Measurements from ENCODE around the gene POLR3A.

POLR3A gene

DNA sequence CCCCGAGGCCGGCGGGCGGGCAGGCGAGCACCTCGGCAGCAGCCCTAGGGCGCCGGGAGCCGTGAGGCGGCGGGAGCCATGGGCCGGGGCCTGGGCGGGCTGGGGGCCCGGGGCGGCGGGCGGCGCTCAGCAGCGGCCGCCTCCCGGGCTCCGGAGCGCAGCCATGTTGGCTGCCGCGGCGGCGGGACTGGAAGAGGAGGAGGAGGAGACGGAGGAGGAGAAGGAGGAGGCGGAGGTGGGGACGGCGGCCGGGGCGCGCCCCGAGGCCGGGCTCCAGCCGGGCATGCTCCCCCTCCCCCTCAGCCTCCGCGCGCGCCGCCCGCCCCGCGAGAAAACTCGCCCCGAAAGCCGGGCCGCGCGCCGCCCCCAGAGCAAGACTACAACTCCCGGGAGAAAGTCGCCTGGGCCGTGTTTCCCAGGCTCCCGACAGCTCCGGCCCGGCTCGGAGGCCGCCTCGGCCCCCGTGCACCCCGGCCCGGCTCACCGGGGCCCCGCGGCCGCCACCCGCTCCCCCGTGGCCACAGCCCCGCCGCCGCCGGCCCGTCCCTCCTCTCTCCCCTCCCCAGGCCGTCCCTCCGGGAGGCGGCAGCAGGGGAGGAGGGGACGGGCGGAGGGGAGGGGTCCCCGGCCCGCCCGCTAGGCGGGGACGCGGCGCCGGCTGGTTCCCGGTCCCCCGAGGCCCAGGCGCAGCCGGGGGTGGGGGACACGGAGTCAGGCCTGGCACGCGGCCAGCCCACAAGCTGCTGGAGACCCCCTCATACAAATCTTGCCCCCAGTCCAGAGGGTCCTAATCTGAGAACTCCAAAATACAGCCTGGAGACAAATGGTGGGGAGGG lies 102.5 kb downstream of the POLR3A start, which contains the start of gene DLG5:
DLG5 (minus strand) TSS at position 190 of the 836 bp plus-strand sequence. CDS start 235 bp downstream, outside the sequence.
- peak within 1 kb of the TSS; percentile 71 for H3K4me3 ChIP-seq (replicated peaks; ENCODE audit: low read depth, low read length)
- peak; percentile 55 for DNase-seq (ENCODE audit: low read depth)
- TF ChIP-seq, protein P1, sequence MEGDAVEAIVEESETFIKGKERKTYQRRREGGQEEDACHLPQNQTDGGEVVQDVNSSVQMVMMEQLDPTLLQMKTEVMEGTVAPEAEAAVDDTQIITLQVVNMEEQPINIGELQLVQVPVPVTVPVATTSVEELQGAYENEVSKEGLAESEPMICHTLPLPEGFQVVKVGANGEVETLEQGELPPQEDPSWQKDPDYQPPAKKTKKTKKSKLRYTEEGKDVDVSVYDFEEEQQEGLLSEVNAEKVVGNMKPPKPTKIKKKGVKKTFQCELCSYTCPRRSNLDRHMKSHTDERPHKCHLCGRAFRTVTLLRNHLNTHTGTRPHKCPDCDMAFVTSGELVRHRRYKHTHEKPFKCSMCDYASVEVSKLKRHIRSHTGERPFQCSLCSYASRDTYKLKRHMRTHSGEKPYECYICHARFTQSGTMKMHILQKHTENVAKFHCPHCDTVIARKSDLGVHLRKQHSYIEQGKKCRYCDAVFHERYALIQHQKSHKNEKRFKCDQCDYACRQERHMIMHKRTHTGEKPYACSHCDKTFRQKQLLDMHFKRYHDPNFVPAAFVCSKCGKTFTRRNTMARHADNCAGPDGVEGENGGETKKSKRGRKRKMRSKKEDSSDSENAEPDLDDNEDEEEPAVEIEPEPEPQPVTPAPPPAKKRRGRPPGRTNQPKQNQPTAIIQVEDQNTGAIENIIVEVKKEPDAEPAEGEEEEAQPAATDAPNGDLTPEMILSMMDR (IDR thresholded peaks at IDR 0.05; ENCODE audit: low read length, missing control alignments), result no peak

DNA sequence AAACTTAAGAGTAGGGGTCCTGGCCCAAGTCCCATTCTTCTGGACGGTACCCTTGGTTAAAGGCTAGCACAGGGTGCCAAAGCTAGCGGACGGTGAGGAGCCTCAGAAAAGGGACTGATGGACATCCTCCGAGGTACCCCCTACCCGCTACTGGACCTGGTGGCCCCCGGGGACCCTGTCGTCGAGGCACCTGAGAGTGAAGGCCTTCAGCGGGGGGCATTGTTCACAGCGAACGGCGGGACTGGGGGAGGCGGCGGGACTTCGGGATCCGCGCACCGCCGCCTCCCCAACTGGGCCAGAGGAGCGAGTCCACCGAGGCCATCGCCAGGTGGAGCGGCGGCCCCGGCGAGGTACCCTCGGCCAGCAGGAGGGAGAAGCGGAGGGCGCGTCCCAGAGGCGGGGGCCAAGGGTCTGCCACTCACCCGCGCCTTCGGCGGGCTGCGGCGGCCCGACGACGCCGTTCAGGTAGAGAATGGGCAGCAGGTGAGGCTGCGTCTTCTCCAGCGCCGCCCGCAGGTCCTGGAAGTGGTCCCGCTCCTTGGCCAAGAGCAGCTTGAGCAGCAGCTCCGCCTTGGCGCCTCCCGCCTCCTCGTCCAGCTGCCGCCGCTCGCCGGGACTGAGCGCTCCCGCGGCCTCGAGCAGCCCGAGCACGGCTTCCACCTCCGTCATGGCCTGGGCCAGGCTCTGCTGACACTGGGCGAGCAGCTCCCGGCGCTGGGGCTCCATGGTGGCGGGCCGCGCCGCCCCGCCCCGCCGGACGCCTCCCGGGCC lies 103.3 kb downstream of the POLR3A start:
- DNase-seq (ENCODE audit: low read depth), result peak; percentile 32
- peak overlapping the region; percentile 71 for H3K4me3 ChIP-seq (replicated peaks; ENCODE audit: low read depth, low read length)
- TF ChIP-seq, protein P1 (IDR thresholded peaks at IDR 0.05; ENCODE audit: low read length, missing control alignments), result no peak

DNA sequence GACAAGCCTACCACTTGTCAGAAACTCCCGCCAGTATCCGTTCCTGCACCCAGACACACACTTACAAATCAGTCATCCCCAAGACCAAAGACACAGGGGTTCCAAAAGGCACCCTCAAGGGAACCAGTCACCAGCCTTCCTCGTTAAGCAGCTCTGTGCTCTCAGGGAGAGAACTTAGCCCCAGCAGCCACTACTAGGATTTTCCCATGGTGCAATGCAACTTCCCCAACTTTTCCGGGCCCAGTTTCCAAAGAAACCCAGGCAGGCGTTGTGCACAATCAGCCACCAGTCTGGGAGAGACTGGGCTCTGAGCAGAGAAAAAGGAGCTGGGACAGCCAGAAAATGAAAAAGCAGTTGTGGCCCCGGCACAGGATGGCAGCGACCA lies 103.9 kb downstream of the POLR3A start:
- TF ChIP-seq, protein P1 (IDR thresholded peaks at IDR 0.05; ENCODE audit: low read length, missing control alignments), result no peak
- H3K4me3 ChIP-seq (replicated peaks; ENCODE audit: low read depth, low read length), result peak overlapping the region; percentile 71
- DNase-seq (ENCODE audit: low read depth), result peak; percentile 39

DNA sequence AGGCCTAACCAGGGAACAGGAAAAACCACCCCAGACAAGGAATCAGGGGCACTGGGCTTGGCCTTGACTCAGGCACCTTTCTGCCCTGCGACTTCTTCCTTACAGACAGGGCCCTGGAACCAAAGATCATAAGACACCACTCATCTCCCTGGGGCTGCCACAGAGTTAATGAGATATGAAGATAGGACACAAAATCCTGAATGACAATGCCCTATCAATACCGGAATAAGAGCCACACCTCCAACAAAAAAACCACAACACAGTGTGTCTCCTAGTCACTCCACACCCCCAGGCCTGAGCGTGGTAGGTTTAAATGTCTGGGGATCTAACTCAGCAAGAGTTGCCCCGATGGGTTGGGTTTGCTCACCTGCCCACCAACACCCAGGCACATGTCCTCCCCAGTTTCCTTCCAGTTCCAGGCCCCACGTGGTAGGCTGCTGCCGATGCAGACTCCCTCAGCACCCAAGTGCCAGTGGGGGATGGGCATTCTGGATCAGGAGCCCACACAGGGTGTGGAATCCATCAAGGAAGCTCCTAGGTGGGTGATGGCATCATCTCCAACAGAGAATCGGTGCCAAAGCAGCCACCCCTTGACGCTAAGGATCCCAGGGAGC lies 106.6 kb downstream of the POLR3A start:
- TF ChIP-seq, protein P1 (IDR thresholded peaks at IDR 0.05; ENCODE audit: low read length, missing control alignments), result no peak
- H3K4me3 ChIP-seq (replicated peaks; ENCODE audit: low read depth, low read length), result no peak overlapping the region
- no peak for DNase-seq (ENCODE audit: low read depth)

- TF ChIP-seq, protein P1 (IDR thresholded peaks at IDR 0.05; ENCODE audit: low read length, missing control alignments), result no peak
- no peak for DNase-seq (ENCODE audit: low read depth)
- no peak overlapping the region for H3K4me3 ChIP-seq (replicated peaks; ENCODE audit: low read depth, low read length)
Measured at GRCh38 chr10:77922055-77922454, 107.3 kb downstream of the POLR3A start.

DNA sequence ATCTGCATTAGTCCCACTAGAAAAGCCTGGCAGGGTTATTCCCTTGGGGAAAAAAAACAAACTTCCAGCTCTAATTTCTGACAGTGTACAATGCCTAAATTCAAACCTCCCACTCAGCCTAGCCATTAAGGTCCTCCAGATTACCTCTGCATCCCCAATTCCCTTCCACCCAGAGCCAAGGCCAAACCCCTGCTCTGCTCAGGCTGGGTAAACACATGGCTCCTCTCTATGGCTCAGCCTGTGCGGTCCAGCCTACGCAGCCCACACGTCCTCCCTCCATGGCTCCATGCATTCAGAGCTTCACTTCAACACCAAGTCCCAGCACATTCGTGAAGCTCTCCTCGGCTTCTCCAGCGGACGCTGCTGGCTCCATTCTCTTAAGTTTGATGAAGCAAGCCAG lies 107.9 kb downstream of the POLR3A start:
- TF ChIP-seq, protein P1 (IDR thresholded peaks at IDR 0.05; ENCODE audit: low read length, missing control alignments), result no peak
- no peak for DNase-seq (ENCODE audit: low read depth)
- H3K4me3 ChIP-seq (replicated peaks; ENCODE audit: low read depth, low read length), result no peak overlapping the region

Measured in fibroblast of pulmonary artery (primary cell).